Measurements from ENCODE around the gene RHD.
"Not testable (repeated sequence)": the region's sequence is repeated elsewhere in the genome, so short reads cannot be mapped to it uniquely, and the experiment has no call there.

DNA sequence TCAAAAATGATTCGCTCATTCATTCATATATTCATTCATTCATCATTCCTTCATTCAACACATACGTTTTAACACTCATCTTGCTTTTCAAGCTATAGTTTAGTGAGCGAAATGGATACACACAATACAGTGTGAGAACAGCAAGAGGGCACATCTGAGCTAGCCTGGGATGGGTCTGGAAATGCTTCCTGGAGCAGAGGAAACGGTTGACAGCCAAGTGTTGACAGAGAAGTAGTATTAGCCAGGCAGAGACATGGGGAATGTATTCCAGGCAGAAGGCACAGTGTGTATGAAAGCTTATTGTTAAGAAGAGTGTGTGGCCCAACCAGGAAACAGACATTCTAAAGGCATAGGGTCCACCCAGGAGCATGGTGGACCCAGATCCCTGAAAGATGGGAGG lies 32.6 kb downstream of the RHD start:
- not testable (repeated sequence) for TF ChIP-seq POLR2A (IDR thresholded peaks at IDR 0.05)
- TF ChIP-seq, protein P1, sequence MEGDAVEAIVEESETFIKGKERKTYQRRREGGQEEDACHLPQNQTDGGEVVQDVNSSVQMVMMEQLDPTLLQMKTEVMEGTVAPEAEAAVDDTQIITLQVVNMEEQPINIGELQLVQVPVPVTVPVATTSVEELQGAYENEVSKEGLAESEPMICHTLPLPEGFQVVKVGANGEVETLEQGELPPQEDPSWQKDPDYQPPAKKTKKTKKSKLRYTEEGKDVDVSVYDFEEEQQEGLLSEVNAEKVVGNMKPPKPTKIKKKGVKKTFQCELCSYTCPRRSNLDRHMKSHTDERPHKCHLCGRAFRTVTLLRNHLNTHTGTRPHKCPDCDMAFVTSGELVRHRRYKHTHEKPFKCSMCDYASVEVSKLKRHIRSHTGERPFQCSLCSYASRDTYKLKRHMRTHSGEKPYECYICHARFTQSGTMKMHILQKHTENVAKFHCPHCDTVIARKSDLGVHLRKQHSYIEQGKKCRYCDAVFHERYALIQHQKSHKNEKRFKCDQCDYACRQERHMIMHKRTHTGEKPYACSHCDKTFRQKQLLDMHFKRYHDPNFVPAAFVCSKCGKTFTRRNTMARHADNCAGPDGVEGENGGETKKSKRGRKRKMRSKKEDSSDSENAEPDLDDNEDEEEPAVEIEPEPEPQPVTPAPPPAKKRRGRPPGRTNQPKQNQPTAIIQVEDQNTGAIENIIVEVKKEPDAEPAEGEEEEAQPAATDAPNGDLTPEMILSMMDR (IDR thresholded peaks at IDR 0.05 in 4 of 5, conservative IDR thresholded peaks at IDR 0.05 in 1 of 5), result not testable (repeated sequence)

All from gastrocnemius medialis (tissue), 4 donors.